ENCODE measurements around the gene OTOGL. TPM values are rescaled to one million over a fixed set of nuclear protein-coding genes. Genes with fewer than 3 reads are reported as not detected.

OTOGL gene, protein sequence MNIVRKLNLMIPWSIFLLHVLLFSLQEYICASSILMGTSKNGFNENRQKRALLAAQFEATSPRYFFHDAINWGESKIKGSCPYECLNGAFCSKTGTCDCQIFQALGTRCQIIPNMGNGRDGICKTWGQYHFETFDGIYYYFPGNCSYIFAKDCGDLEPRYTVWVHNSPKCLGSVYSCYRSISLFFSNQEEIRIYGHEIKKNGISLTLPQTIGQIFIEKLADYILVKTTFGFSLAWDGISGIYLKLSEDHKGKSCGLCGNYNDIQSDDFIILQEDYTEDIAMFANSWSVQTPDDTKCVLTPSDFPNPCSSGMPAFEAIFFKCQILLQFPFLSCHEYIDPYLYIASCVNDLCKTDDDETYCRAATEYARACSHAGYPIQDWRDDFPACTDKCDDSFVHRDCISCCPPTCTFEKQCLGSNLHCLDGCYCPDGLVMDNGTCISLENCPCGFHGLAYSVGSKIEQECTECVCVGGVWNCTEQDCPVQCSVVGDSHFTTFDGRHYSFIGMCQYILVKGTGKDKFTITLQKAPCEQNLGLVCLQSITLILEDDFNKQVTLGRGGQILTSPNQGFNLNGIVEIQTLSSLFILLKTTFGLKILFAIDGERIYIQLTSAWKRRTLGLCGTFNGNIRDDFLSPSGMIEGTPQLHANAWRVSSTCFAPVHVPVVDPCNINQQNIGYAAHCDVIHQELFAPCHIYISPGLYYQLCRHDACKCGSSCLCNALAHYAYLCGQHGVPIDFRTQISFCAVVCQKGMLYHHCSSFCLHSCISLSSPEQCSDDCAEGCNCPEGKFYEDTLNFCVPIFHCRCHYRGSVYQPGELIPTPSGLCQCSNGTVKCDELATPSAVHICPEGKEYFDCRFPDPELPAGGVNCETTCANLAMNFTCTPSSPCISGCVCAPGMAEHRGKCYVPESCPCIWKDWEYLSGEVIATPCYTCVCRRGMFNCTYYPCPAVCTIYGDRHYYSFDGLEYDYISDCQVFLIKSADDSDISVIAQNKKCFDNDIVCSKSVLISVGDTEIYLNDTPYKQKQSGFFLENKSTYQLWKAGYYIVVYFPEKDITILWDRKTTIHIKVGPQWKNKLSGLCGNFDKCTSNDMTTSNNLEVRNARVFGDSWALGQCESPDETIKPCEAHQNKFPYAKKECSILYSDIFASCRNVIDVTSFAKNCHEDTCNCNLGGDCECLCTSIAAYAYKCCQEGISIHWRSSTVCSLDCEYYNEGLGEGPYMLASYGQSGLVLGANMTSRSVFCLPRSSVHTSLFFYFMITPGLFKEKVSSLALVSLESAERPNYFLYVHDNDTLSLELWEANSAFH (N-terminal part only)
- total RNA-seq, result 0.22 and 0.43 TPM in 2 replicates

DNA sequence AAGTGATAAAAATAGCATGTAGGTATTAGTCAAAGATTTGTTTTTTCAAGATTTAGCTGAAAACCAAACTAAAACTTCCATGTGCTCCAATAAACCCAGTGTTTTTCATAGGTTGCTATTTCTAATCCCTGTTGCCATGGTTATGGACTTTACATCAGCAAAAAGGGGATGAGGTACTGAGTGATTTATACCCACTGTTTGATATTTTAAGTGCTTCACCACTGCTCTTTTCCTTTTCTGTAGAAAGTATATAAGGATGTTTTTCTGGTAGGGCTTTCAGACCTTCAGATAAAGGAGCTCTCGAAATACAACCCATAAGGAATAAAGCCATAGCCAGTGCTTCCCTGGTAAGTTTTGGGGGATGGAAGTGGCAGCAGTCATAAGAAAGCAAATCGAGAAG is at the start of gene OTOGL:
Gene OTOGL (plus strand): TSS at position 279 of the 400 bp plus-strand sequence. CDS start 109,895 bp downstream, outside the sequence.

Other genes with a start within 250 kb of the OTOGL start
- gene PPP1R12A, start 164.4 kb upstream of the OTOGL start, total RNA-seq, result 65.2 and 98.3 TPM in 2 replicates